HG03064 (cell line): ENCODE results near the gene IGF1R.

ENCODE experiments used
- ATAC-seq: cut with Tn5 transposase; IDR thresholded peaks from one replicate; pipeline ENCODE4 v1.9.1; 2021; ENCODE audit warnings: low read depth; ENCODE audit not compliant: unreplicated experiment

Gene IGF1R

GRCh38 chr15:98873441-98874218 lies 225.3 kb downstream of the IGF1R start:
- no peak for ATAC-seq

DNA sequence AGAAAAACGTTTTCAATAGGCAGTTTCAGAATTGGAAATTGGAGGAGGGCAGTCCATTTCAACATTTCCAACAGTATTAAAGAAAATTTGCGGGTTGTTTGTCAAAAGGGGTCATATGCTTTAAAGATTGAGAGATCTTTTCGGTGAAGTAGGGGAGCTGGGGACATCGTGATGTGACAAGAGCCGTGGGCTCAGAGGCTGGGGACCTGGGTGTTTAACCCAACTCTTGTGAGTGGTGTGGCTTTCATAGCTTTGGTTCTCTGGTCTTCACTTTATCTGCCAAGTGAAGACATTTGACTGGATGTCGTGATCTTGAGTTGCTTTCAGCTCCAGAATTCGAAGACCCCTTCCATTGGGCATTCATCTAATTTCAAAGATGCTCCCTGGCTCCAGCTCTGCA lies 226.0 kb downstream of the IGF1R start:
- no peak for ATAC-seq

- ATAC-seq, result no peak
Measured at GRCh38 chr15:98874773-98875172, 226.4 kb downstream of the IGF1R start.

GRCh38 chr15:98875309-98875708 lies 227.0 kb downstream of the IGF1R start:
- no peak for ATAC-seq

DNA sequence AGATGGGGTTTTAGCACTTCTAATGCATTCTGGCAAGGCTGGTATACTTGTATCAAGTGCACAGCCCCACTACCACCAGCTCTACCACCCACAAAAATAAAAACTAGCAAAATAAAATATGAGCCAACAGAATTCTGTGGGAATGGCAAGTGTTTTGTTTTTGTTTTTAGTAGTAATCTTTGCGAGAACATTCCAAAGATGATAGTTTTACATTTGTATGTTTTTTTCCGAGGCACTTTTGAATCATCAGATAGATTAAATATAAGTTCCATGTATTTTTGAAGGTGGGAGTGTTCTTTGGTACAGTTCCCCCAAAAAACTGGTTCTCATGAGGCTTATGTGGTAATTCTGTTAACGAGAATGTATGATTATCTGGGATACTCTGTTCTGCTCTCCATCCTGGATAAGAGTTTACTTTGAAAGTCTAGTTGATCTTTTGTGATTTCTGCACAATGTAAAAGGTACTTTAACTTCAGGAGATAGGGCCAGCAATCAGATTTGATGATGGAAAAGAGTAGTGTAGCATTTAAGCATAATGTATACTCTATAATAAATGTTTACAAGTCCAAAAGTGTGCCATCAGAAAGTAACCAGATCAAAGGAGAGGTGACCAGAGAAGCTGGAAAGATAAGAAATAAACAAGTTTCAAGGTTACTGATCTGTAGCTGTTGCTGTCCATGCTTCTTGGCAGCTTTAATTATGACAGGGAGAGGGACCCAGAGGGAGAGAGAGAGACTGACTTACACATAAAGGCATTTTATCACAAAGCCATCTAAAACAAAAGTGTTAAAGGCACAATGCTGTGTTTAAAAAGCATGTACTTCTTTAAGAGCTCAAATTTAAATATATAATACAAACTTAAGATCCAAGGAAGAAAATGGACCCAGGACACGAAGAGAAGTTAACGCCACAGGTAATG lies 228.4 kb downstream of the IGF1R start:
- no peak for ATAC-seq

DNA sequence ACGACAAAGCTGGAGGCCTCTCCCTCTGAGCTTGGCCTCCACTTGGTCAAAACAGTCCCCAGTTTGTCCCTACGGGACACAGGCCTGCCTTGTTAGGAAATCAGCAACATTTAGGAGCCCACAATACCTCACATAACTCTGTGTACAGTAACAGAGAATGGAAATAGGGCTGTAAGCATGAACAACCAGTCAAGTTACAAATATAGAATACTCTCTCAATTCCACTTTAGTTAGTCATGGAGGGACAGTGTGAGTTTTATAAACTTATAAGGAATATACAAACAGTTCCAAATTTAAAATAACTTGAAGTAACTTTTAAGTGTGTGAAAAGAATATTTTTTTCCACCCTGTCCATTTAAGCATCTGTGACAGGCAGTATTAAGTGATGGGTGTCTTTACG lies 229.8 kb downstream of the IGF1R start:
- no peak for ATAC-seq

- no peak for ATAC-seq
Measured at GRCh38 chr15:98878862-98879261, 230.5 kb downstream of the IGF1R start.

GRCh38 chr15:98881526-98882520 lies 233.5 kb downstream of the IGF1R start:
- ATAC-seq, result no peak

DNA sequence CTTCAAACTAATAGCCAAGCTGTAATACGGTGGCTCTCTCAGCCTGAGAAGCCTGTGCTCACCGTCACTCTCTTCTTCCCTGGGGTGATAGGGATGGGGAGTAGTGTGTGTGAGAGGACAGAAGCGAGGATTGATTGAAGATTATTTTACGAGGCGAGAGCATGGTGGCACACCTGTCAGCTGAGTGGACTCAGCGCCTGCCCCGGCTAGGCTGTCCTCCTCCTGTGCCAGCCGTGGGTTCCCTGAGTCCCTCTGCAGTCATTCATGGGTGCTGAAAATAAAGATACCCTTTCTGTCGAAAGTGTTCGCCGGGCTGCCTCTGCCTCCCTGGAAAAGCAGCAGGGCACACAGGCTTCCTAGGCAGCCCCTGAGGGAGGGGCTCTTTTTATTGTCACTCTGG lies 235.1 kb downstream of the IGF1R start:
- no peak for ATAC-seq

- no peak for ATAC-seq
Measured at GRCh38 chr15:98884894-98885293, 236.6 kb downstream of the IGF1R start.

GRCh38 chr15:98887976-98888375 lies 239.6 kb downstream of the IGF1R start:
- ATAC-seq, result no peak

DNA sequence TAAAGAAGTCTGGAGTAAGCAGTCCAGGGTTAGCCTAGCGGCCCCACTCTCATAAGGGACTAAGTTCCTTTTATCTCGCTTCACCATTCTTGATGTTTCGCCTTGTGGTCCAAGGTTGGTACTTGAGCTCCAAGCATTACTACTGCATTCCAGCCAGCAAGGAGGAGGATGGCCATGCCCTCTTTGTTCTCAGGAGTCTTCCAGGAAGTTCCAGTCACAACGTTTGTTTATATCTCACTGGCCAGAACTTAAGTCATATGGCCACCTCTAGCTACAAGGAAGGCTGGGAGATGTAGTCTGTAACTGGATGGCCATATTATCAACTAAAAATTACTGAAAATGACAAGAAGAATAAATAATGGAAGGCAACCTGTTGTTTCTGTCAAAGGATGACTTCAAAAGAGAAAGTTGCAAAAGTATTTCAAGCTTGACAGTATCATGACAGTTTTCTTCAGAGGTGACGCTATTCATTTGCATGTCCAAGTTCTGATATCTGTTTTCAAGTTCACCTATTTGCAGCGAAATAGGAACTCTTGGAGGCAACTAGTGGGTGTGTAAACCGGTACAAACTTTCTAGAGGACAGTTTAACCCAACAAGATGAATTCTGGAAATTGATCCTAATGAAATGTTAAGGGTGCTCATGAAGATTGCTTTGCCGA lies 240.6 kb downstream of the IGF1R start:
- no peak for ATAC-seq

DNA sequence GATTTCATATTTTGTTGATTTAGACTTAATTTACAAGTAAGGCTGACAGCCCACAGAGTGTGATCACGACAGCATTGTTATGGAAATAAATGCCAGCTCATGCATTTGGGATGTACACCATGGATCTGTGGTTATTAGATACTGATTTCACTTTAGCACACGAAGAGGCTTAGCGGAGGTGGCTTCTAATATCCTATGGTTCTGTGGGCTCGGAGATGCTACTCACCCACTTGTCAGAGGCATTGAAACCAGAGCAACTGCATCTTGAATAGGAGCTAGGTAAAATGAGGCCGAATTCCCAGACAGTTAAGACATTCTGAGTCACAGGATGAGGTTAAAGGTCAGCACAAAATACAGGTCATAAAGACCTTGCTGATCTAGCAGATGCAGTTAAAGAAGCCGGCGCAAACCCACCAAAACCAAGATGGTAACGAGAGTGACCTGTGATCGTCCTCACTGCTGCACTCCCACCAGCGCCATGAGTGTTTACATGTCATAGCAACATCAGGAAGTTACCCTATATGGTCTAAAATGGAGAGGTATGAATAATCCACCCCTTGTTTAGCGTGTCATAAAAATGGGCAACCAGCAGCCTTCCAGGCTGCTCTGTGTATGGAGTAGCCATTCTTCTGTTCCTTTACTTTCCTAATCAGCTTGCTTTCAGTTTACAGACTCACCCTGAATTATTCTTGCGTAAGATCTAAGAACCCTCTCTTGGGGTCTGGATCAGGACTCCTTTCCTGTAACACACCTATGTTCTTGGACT lies 241.8 kb downstream of the IGF1R start:
- ATAC-seq, result no peak

DNA sequence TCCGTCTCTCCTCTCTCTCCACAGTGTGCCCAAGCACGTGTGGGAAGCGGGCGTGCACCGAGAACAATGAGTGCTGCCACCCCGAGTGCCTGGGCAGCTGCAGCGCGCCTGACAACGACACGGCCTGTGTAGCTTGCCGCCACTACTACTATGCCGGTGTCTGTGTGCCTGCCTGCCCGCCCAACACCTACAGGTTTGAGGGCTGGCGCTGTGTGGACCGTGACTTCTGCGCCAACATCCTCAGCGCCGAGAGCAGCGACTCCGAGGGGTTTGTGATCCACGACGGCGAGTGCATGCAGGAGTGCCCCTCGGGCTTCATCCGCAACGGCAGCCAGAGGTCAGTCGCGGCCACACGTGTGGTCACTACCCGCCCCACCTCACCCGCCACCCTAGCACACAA lies 243.0 kb downstream of the IGF1R start:
- no peak for ATAC-seq

GRCh38 chr15:98893401-98893800 lies 245.1 kb downstream of the IGF1R start:
- ATAC-seq, result no peak

DNA sequence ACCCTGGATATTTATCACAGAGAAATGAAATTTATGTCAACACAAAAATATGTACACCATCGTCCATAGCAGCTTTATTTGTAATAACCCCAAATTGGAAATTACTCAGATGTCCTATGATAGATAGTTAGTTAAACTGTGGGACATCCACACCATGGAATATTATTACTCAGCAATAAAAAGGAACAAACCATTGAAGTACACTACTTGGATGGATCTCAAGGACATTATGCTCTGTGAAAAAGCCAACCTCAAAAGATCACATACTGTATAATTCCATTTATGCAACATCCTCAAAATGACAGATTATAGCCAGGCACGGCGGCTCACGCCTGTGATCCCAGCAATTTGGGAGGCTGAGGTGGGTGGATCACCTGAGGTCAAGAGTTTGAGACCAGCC lies 246.0 kb downstream of the IGF1R start:
- ATAC-seq, result no peak

- no peak for ATAC-seq
Measured at GRCh38 chr15:98896002-98896721, 247.8 kb downstream of the IGF1R start.

GRCh38 chr15:98896802-98897732 lies 248.7 kb downstream of the IGF1R start:
- no peak for ATAC-seq
